ENCODE data around the gene SRGAP1.

SRGAP1 gene

DNA sequence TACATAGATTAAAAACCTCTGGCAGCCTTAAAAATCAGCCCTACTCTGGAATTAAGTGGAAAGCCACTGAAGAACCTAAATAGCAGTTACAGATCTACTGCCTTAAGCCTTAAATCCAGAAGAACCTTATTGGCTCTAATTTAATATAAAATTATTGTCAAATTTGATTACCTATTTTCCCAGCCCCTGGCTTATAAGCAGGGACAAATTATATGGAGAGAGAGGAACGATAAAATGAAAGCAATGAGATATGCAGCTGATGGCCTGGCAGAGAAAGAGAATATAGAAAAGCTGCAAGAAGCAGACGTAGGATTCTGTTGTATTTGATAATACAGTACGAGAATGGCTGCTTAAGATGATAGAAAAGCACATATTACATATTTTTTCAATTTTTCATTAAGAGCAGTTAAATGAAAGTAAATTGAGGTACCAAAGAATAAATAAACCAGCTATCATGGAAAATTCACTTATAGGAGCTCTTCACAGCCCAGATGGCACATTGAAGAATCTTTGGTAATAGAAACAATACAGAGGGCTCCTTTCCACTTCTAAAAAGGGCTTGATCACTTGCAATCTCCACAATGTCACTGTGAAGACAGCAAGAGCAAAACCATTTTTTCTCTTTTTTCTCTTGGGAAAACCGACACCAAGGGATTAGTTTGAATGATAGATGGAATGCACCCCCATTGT, 248.2 kb downstream of the SRGAP1 start:
- Histone ChIP-seq H3K4me3 (replicated peaks; ENCODE audit: insufficient read depth, low read length) (no peak overlapping the region), H3K27ac (replicated peaks) (no peak overlapping the region), H3K27me3 (ENCODE audit: insufficient read depth, poor library complexity, severe bottlenecking) (no peaks in the 10 kb centered on the region)
- TF ChIP-seq POLR2AphosphoS5 (IDR thresholded peaks at IDR 0.05; ENCODE audit: low read depth): no peak
- TF ChIP-seq SPI1 (IDR thresholded peaks at IDR 0.05; ENCODE audit: borderline replicate concordance, low read depth): no peak
- no peak for TF ChIP-seq GABPA (IDR thresholded peaks at IDR 0.05; ENCODE audit: low read depth)
- TF ChIP-seq, protein P1, sequence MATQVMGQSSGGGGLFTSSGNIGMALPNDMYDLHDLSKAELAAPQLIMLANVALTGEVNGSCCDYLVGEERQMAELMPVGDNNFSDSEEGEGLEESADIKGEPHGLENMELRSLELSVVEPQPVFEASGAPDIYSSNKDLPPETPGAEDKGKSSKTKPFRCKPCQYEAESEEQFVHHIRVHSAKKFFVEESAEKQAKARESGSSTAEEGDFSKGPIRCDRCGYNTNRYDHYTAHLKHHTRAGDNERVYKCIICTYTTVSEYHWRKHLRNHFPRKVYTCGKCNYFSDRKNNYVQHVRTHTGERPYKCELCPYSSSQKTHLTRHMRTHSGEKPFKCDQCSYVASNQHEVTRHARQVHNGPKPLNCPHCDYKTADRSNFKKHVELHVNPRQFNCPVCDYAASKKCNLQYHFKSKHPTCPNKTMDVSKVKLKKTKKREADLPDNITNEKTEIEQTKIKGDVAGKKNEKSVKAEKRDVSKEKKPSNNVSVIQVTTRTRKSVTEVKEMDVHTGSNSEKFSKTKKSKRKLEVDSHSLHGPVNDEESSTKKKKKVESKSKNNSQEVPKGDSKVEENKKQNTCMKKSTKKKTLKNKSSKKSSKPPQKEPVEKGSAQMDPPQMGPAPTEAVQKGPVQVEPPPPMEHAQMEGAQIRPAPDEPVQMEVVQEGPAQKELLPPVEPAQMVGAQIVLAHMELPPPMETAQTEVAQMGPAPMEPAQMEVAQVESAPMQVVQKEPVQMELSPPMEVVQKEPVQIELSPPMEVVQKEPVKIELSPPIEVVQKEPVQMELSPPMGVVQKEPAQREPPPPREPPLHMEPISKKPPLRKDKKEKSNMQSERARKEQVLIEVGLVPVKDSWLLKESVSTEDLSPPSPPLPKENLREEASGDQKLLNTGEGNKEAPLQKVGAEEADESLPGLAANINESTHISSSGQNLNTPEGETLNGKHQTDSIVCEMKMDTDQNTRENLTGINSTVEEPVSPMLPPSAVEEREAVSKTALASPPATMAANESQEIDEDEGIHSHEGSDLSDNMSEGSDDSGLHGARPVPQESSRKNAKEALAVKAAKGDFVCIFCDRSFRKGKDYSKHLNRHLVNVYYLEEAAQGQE (IDR thresholded peaks at IDR 0.05; ENCODE audit: insufficient replicate concordance, low read depth): no peak
- TF ChIP-seq, protein P2, sequence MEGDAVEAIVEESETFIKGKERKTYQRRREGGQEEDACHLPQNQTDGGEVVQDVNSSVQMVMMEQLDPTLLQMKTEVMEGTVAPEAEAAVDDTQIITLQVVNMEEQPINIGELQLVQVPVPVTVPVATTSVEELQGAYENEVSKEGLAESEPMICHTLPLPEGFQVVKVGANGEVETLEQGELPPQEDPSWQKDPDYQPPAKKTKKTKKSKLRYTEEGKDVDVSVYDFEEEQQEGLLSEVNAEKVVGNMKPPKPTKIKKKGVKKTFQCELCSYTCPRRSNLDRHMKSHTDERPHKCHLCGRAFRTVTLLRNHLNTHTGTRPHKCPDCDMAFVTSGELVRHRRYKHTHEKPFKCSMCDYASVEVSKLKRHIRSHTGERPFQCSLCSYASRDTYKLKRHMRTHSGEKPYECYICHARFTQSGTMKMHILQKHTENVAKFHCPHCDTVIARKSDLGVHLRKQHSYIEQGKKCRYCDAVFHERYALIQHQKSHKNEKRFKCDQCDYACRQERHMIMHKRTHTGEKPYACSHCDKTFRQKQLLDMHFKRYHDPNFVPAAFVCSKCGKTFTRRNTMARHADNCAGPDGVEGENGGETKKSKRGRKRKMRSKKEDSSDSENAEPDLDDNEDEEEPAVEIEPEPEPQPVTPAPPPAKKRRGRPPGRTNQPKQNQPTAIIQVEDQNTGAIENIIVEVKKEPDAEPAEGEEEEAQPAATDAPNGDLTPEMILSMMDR (IDR thresholded peaks at IDR 0.05; ENCODE audit: insufficient read depth, low read length): no peak
- DNase-seq (ENCODE audit: low read depth in 1 of 2, low spot score in 1 of 2): no peak

DNA sequence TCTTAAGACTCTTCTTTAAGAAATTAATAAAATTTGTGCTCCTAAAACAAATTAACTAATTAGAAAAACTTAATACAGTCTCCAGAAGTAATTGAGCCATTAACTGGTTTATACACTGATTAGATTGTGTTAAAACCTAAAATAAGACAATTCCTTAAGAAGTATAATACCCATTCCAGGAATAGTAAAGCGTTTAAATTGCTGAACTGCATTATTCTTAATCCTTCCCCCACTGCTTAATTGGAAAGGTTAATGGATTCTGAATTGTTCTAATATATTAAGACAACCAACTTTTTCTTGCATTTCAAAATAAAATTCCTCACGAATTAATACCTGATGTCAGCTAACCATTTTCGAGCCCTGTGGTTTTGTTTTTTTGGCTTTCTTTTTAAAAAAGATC, 249.2 kb downstream of the SRGAP1 start:
- Histone ChIP-seq H3K27me3 (ENCODE audit: insufficient read depth, poor library complexity, severe bottlenecking) (no peaks in the 10 kb centered on the region), H3K4me3 (replicated peaks; ENCODE audit: insufficient read depth, low read length) (no peak overlapping the region), H3K27ac (replicated peaks) (no peak overlapping the region)
- DNase-seq (ENCODE audit: low read depth in 1 of 2, low spot score in 1 of 2): no peak
- no peak for TF ChIP-seq GABPA (IDR thresholded peaks at IDR 0.05; ENCODE audit: low read depth)
- TF ChIP-seq POLR2AphosphoS5 (IDR thresholded peaks at IDR 0.05; ENCODE audit: low read depth): no peak
- TF ChIP-seq, protein P2 (IDR thresholded peaks at IDR 0.05; ENCODE audit: insufficient read depth, low read length): no peak
- TF ChIP-seq, protein P1 (IDR thresholded peaks at IDR 0.05; ENCODE audit: insufficient replicate concordance, low read depth): no peak
- no peak for TF ChIP-seq SPI1 (IDR thresholded peaks at IDR 0.05; ENCODE audit: borderline replicate concordance, low read depth)

DNA sequence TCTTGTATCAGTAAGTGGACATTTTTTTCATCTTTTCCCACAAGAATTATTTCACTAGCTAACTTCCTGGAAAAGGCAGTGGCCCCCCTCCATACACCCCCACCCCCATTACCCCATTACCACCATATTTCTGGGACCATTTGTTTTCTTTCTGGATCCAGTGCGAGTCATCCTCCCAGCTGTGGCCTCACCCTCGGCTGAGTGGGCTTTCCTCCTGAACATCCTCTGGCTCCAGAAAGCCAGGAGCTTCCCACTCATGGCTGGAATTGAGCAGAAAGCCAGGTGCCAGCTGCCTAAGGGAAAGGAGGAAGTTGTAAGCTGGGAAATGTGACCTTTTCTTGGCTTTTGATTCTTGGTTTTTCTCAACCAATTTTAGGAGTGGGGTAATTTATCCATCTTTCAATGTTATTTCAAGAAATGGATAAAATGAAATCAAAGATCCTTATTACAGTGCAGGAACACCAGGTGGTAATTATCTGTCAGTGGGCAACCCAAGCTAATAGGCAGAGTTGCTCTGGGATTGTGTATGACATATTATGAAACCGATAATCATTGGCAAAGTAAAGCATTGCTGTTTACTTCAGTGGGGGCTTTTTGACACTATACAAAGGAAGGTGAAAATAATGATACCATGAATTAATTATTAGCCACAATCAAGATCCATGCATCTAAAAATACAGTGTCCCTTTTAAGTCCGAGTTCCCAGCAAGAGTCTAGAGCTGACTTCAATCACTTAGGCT, 253.0 kb downstream of the SRGAP1 start:
- DNase-seq (ENCODE audit: low read depth in 1 of 2, low spot score in 1 of 2): no peak
- no peak overlapping the region for H3K27ac ChIP-seq (replicated peaks)
- H3K27me3 ChIP-seq (ENCODE audit: insufficient read depth, poor library complexity, severe bottlenecking): no peaks in the 10 kb centered on the region
- TF ChIP-seq, protein P1 (IDR thresholded peaks at IDR 0.05; ENCODE audit: insufficient replicate concordance, low read depth): no peak
- TF ChIP-seq, protein P2 (IDR thresholded peaks at IDR 0.05; ENCODE audit: insufficient read depth, low read length): no peak
- TF ChIP-seq GABPA (IDR thresholded peaks at IDR 0.05; ENCODE audit: low read depth): no peak
- TF ChIP-seq SPI1 (IDR thresholded peaks at IDR 0.05; ENCODE audit: borderline replicate concordance, low read depth): no peak
- no peak for TF ChIP-seq POLR2AphosphoS5 (IDR thresholded peaks at IDR 0.05; ENCODE audit: low read depth)
- H3K4me3 ChIP-seq (replicated peaks; ENCODE audit: insufficient read depth, low read length): no peak overlapping the region

All from HL-60 (cell line).